HepG2 (cell line): ENCODE data around the gene DPM1. TPM values are rescaled to one million over a fixed set of nuclear protein-coding genes. Genes with fewer than 3 reads are reported as not detected.

Experiments
- ATAC-seq: fragments of 200-7000 bp; cut with Tn5 transposase; 3 replicates; pipeline ENCODE4 v1.9.1; 2020; ENCODE audit warnings: mild to moderate bottlenecking, moderate library complexity
- BruUV-seq: library from RNA; stranded (reverse); fragments of 400-500 nt; replicated peaks from 2 replicates; lab custom pipeline; 2021; lab: Mats Ljungman, UMichigan
- CTCF ChIA-PET: fragments of 300-600 bp; formaldehyde crosslinking; extraction: SDS; loops from one replicate; lab custom pipeline; 2021; ENCODE audit warnings: low total read pairs, inconsistent platforms, low intra/inter-chr PET ratio; lab: Yijun Ruan, JAX
- POLR2A ChIA-PET: fragments of 350-600 bp; sonication (Branson Sonifier 250); formaldehyde crosslinking; loops from one replicate; lab custom pipeline; 2020; ENCODE audit warnings: antibody characterized with exemption, inconsistent platforms; lab: Yijun Ruan, JAX
- DNase-seq: peaks from one replicate; pipeline ENCODE4 v3.0.0-alpha.2; 2015; ENCODE audit warnings: low spot score
- FAIRE-seq: peaks from 3 replicates; lab custom pipeline; 2011; peaks lifted over from hg19 to GRCh38; lab: Jason Lieb, UNC
- H2AFZ ChIP-seq: one replicate; pipeline ENCODE4 v1.6.1; 2011; ENCODE audit warnings: low read length, inconsistent platforms
- H3K27ac ChIP-seq: fragments of 300-600 bp; 3 replicates; pipeline ENCODE4 v1.8.0; 2011; ENCODE audit warnings: mixed run types, mild to moderate bottlenecking, mixed read lengths, low read length, inconsistent platforms; ENCODE audit not compliant: insufficient read depth; ENCODE audit errors: extremely low read length
- H3K27me3 ChIP-seq, 2 experiments: fragments of 200-600 bp in 1 of 2; 2 replicates in 1 of 2; 3 replicates in 1 of 2; pipeline versions ENCODE4 v1.6.0 to v1.8.0; 2011; ENCODE audit warnings: low read length in 2 of 2, mild to moderate bottlenecking in 2 of 2, moderate library complexity in 2 of 2, inconsistent platforms in 1 of 2; ENCODE audit not compliant: insufficient read depth in 2 of 2, control insufficient read depth in 1 of 2
- H3K36me3 ChIP-seq, 2 experiments: fragments of 200-600 bp in 1 of 2; replicated peaks in 1 of 2; 2 replicates in 1 of 2; 3 replicates in 1 of 2; pipeline versions ENCODE4 v1.5.1 to v1.8.0; 2011; ENCODE audit warnings: low read length in 2 of 2, inconsistent platforms in 1 of 2; ENCODE audit not compliant: insufficient read depth in 2 of 2, control insufficient read depth in 1 of 2
- H3K4me1 ChIP-seq: 2 replicates; pipeline ENCODE4 v1.5.1; 2012; ENCODE audit warnings: low read length, inconsistent platforms; ENCODE audit not compliant: insufficient read depth
- H3K4me2 ChIP-seq: 2 replicates; pipeline ENCODE4 v1.6.0; 2011; ENCODE audit warnings: low read depth, low read length, inconsistent platforms
- H3K4me3 ChIP-seq, 3 experiments: fragments of 200-600 bp in 1 of 3; sonication (generic), shearing (Covaris generic) in 1 of 3; replicated peaks in 1 of 3; 2 replicates each; pipeline ENCODE4 v1.5.1; 2011 to 2016; ENCODE audit warnings: low read length in 3 of 3, inconsistent platforms in 2 of 3, low read depth in 2 of 3, mild to moderate bottlenecking in 2 of 3, control low read depth in 1 of 3, mixed read lengths in 1 of 3; ENCODE audit not compliant: insufficient read depth in 1 of 3
- H3K79me2 ChIP-seq: one replicate; pipeline ENCODE4 v1.6.1; 2011; ENCODE audit warnings: low read length, inconsistent platforms; ENCODE audit not compliant: insufficient read depth
- H3K9ac ChIP-seq: 2 replicates; pipeline ENCODE4 v1.6.0; 2011; ENCODE audit warnings: mild to moderate bottlenecking, low read depth, low read length, inconsistent platforms; ENCODE audit not compliant: insufficient read depth
- H3K9me3 ChIP-seq: 2 replicates; pipeline ENCODE4 v1.5.1; 2012; ENCODE audit warnings: mild to moderate bottlenecking, low read length
- H4K20me1 ChIP-seq: 2 replicates; pipeline ENCODE4 v1.6.0; 2011; ENCODE audit warnings: inconsistent platforms, mild to moderate bottlenecking, low read length, moderate library complexity; ENCODE audit not compliant: insufficient read depth
- CEBPB ChIP-seq: IDR thresholded peaks from 2 replicates; pipeline ENCODE4 v1.6.1; 2011; ENCODE audit warnings: low read depth, low read length, improper control_type of control experiment, borderline replicate concordance
- EZH2 ChIP-seq: conservative IDR thresholded peaks from 2 replicates; pipeline ENCODE4 v1.6.1; 2012; ENCODE audit warnings: mild to moderate bottlenecking, low read depth, low read length, moderate library complexity
- GATAD1 ChIP-seq: IDR thresholded peaks from 2 replicates; pipeline ENCODE4 v1.6.1; 2016; ENCODE audit warnings: missing genetic modification reagents, missing compliant biosample characterization
- GTF2F1 ChIP-seq: fragments of 150-350 bp; IDR thresholded peaks from 2 replicates; pipeline ENCODE4 v1.6.1; 2014; ENCODE audit warnings: low read length
- HDAC6 ChIP-seq: fragments of 200-600 bp; sonication (generic); IDR thresholded peaks from 2 replicates; pipeline ENCODE4 v1.7.0; 2017; ENCODE audit warnings: mild to moderate bottlenecking, antibody characterized with exemption, low read length, low read depth
- MAZ ChIP-seq, 2 experiments: sonication (generic) in 1 of 2; formaldehyde crosslinking in 1 of 2; IDR thresholded peaks; 2 replicates each; pipeline versions ENCODE4 v1.5.0 to v1.6.1; 2012 to 2020; ENCODE audit warnings: low read depth in 2 of 2, mild to moderate bottlenecking in 2 of 2, borderline replicate concordance in 1 of 2, improper control_type of control experiment in 1 of 2, low read length in 1 of 2, missing genetic modification reagents in 1 of 2, moderate library complexity in 1 of 2
- MED13 ChIP-seq: sonication (generic); formaldehyde crosslinking; IDR thresholded peaks from 2 replicates; pipeline ENCODE4 v1.5.0; 2020; ENCODE audit warnings: missing genetic modification reagents
- POLR2AphosphoS2 ChIP-seq: IDR thresholded peaks from 2 replicates; pipeline ENCODE4 v1.6.1; 2011; ENCODE audit warnings: low read depth, low read length, improper control_type of control experiment
- RBM22 ChIP-seq: fragments of 200-400 bp; formaldehyde crosslinking; optimal IDR thresholded peaks from 2 replicates; pipeline ENCODE3; 2017; ENCODE audit warnings: mild to moderate bottlenecking, low read length, moderate library complexity
- ZNF747 ChIP-seq: sonication (generic); formaldehyde crosslinking; IDR thresholded peaks from 2 replicates; pipeline ENCODE4 v1.8.1; 2023; ENCODE audit warnings: missing genetic modification reagents, mild to moderate bottlenecking, borderline replicate concordance
- WGBS: methylation state at CpG from one replicate; pipeline ENCODE4 v1.1.6; 2017; ENCODE audit warnings: low lambda C conversion rate; 5-methylcytosine and 5-hydroxymethylcytosine counted together
- in situ Hi-C: cut with HindIII; loops from 2 replicates; pipeline ENCODE4 v1.10.0; 2017; ENCODE audit warnings: low pct_unique_long_range_greater_than_20kb; ENCODE audit not compliant: extremely low pct_ligation_motif_present
- intact Hi-C: fragments of 100-400 bp; cut with micrococcal nuclease; formaldehyde crosslinking; loops from one replicate; pipeline ENCODE4 v1.10.0; 2022; ENCODE audit not compliant: unreplicated experiment
- polyA plus RNA-seq, 8 experiments: library from polyadenylated mRNA; depleted of rRNA in 3 of 8; stranded (reverse) in 7 of 8; unstranded in 1 of 8; fragments of >200 nt; fragmentation: Illumina TruSeq in 4 of 8; extraction: Trizol in 4 of 8; gene quantifications; 2 replicates each; pipeline versions ENCODE4 v1.2.1 to v1.2.3, GENCODE V29; 2011 to 2016; ENCODE audit warnings: low read depth in 4 of 8, missing spikeins in 1 of 8, mixed read lengths in 1 of 8; ENCODE audit not compliant: insufficient read depth in 1 of 8
- total RNA-seq, 5 experiments: library from RNA; depleted of rRNA; stranded (reverse); fragments of >200 nt; fragmentation: Illumina TruSeq; extraction: Trizol; gene quantifications; 2 replicates each; pipeline ENCODE4 v1.2.3, GENCODE V29; 2016; ENCODE audit warnings: low read depth in 1 of 5
- TF ChIP-seq, protein P1 (sequence below): sonication (generic); formaldehyde crosslinking; IDR thresholded peaks from 2 replicates; pipeline ENCODE4 v1.4.0; 2020; ENCODE audit warnings: mild to moderate bottlenecking, missing genetic modification reagents

The DPM1 gene
- total and polyA plus RNA-seq, 2 of the 13 experiments (the other 11 are each of a cell fraction or from before 2014, with no cell fraction given) = 83.2 to 161 TPM

DNA sequence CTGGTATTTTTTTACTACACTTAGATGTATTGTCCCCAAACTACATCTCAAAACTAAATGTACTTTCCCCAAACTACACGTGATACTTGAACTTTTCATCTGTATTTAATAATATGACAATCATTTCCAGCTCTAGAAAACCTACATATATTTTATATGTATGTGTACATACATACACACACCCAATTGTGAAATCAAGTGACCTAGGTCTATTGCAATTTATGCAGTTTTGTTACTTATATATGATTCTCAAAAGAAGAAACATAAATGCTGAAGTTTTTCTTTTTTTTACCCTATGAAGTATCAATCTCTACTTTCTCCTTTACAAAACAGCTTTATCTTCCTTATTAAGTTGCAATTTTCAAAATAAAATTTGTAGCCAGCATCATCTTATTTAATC is 31.8 kb downstream of the DPM1 start:
- Histone ChIP-seq H3K4me1 (peaks cover 40% of the 10 kb centered on the region), H2AFZ (no peak overlapping the region), H3K27me3 (no peaks in the 10 kb centered on the region), H4K20me1 (peaks cover 64% of the 10 kb centered on the region), H3K79me2 (peaks cover 89% of the 10 kb centered on the region), H3K9me3 (no peaks in the 10 kb centered on the region), H3K27ac (no peak overlapping the region), H3K4me2 (no peak overlapping the region), H3K9ac (no peak overlapping the region), H3K36me3 (peaks cover 14 to 52% of the 10 kb centered on the region in 2 experiments), H3K4me3 (no peak overlapping the region)
- intact Hi-C loops = loop anchor here (5.0 kb wide), 1 partner anchor 69 kb away; no protein-coding TSS in a partner anchor
- no TSS peak for BruUV-seq
- POLR2A ChIA-PET = interaction anchor here (1.1 kb wide), 1 partner anchor 32 kb away, joined by 3 read pairs; the partner anchor contains the start of genes DPM1 and MOCS3
- TF ChIP-seq GATAD1 (CRISPR knock-in tag) (no peak), GTF2F1 (no peak), HDAC6 (no peak), CEBPB (peak; percentile 37; the same call in 1 of the 2 replicates)
- TF ChIP-seq, protein P1, sequence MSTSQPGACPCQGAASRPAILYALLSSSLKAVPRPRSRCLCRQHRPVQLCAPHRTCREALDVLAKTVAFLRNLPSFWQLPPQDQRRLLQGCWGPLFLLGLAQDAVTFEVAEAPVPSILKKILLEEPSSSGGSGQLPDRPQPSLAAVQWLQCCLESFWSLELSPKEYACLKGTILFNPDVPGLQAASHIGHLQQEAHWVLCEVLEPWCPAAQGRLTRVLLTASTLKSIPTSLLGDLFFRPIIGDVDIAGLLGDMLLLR (CRISPR knock-in tag) = no peak
- DNase-seq (no peak), ATAC-seq (no peak), FAIRE-seq (no peak)
- WGBS = 96% methylated on average over 1 of the region's 1 CpG
- in situ Hi-C loops = no loop called here
- CTCF ChIA-PET = no interaction called here

DNA sequence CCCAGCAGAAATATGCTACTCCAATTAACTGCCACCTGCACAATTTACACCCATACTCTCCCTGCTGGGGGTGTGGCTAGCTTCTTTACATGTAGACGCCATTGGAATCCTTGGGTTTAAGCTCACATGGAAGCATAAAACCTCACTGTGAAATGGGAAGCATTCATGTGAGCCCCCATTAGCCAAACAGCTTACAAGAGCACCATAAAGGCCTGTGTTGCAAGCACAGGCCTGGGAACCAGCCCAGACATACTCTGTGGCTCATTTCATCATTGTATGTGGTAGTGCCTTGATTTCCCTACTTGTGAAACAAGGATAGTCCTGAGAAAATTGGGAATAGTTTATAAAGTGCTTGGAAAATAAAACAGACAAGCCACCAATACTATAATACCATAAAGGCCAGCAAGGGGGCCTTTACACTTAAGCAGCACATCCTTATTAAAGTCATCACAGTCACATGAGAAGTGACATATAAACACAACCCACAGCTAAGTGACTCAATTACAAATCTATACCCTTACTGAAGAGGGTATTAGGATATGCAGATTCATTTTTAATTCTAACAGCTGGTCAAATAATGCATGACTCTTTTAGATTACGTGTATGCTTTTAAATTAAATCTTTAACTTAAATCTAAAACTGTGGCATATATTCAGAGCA is 33.9 kb downstream of the DPM1 start:
- Histone ChIP-seq H3K4me3 (no peak overlapping the region), H4K20me1 (peaks cover 77% of the 10 kb centered on the region), H3K9me3 (no peaks in the 10 kb centered on the region), H3K9ac (no peak overlapping the region), H3K27me3 (no peaks in the 10 kb centered on the region), H3K4me1 (peaks cover 36% of the 10 kb centered on the region), H3K79me2 (peaks cover 96% of the 10 kb centered on the region), H2AFZ (no peak overlapping the region), H3K4me2 (no peak overlapping the region), H3K36me3 (peaks cover 18 to 57% of the 10 kb centered on the region in 2 experiments), H3K27ac (no peak overlapping the region)
- CTCF ChIA-PET = no interaction called here
- in situ Hi-C loops = no loop called here
- no peak for ATAC-seq
- intact Hi-C loops = no loop called here
- POLR2A ChIA-PET = no interaction called here
- no peak for FAIRE-seq
- no peak for DNase-seq
- no TSS peak for BruUV-seq
- TF ChIP-seq MAZ (IDR thresholded peaks at IDR 0.05; ENCODE audit: borderline replicate concordance, low read depth, low read length) (no peak), MAZ (CRISPR knock-in tag; IDR thresholded peaks at IDR 0.05; ENCODE audit: low read depth) (no peak), MED13 (no peak), ZNF747 (CRISPR knock-in tag) (no peak), RBM22 (peak; percentile 74), POLR2AphosphoS2 (peak; percentile 37; the same call in 1 of the 2 replicates), EZH2 (no peak)
- 93% methylated on average over 2 of the region's 2 CpGs for WGBS
